HuH-7 (cell line): Measurements from ENCODE around the gene GPR180.
"Not testable (repeated sequence)": the region's sequence is repeated elsewhere in the genome, so short reads cannot be mapped to it uniquely, and the experiment has no call there.

Experiments
- DNase-seq: peaks from one replicate; pipeline ENCODE4 v3.0.0; 2011; ENCODE audit warnings: low spot score

Gene GPR180

GRCh38 chr13:94596575-94596971, 5.1 kb upstream of the GPR180 start:
- DNase-seq = no peak

GRCh38 chr13:94598281-94598680, 3.4 kb upstream of the GPR180 start:
- DNase-seq = no peak

GRCh38 chr13:94599877-94600276, 1.8 kb upstream of the GPR180 start:
- no peak for DNase-seq

GRCh38 chr13:94602467-94602866, 810 bp downstream of the GPR180 start:
- no peak for DNase-seq

GRCh38 chr13:94607056-94607455, 5.4 kb downstream of the GPR180 start:
- DNase-seq = no peak

GRCh38 chr13:94607939-94608338, 6.3 kb downstream of the GPR180 start:
- DNase-seq = no peak

- DNase-seq = no peak
Measured at GRCh38 chr13:94608586-94608985, 6.9 kb downstream of the GPR180 start.

GRCh38 chr13:94609196-94609595, 7.5 kb downstream of the GPR180 start:
- DNase-seq = no peak

- DNase-seq = no peak
Measured at GRCh38 chr13:94610475-94610874, 8.8 kb downstream of the GPR180 start.

- no peak for DNase-seq
Measured at GRCh38 chr13:94612050-94612449, 10.4 kb downstream of the GPR180 start.

GRCh38 chr13:94613051-94613450, 11.4 kb downstream of the GPR180 start:
- no peak for DNase-seq

- no peak for DNase-seq
Measured at GRCh38 chr13:94617389-94618000, 15.8 kb downstream of the GPR180 start.

- DNase-seq = no peak
Measured at GRCh38 chr13:94620286-94620896, 18.7 kb downstream of the GPR180 start.

- DNase-seq = no peak
Measured at GRCh38 chr13:94622344-94622743, 20.7 kb downstream of the GPR180 start.

- DNase-seq = no peak
Measured at GRCh38 chr13:94623316-94623715, 21.7 kb downstream of the GPR180 start.

GRCh38 chr13:94630858-94631257, 29.2 kb downstream of the GPR180 start:
- DNase-seq = no peak

- DNase-seq = no peak
Measured at GRCh38 chr13:94632226-94632980, 30.7 kb downstream of the GPR180 start.

GRCh38 chr13:94636096-94636495, 34.4 kb downstream of the GPR180 start:
- not testable (repeated sequence) for DNase-seq

- DNase-seq = no peak
Measured at GRCh38 chr13:94636942-94637578, 35.4 kb downstream of the GPR180 start.

- DNase-seq = not testable (repeated sequence)
Measured at GRCh38 chr13:94637677-94638076, 36.0 kb downstream of the GPR180 start.

- no peak for DNase-seq
Measured at GRCh38 chr13:94640721-94641120, 39.1 kb downstream of the GPR180 start.

- DNase-seq = no peak
Measured at GRCh38 chr13:94641409-94641941, 39.8 kb downstream of the GPR180 start.

- no peak for DNase-seq
Measured at GRCh38 chr13:94646904-94647303, 45.2 kb downstream of the GPR180 start.
